Measurements from ENCODE around the gene JHY.

Gene JHY

GRCh38 chr11:122933416-122933815, 50.9 kb downstream of the JHY start:
- no peak overlapping the region for H3K9ac ChIP-seq (ENCODE audit: low read length)
- H2AFZ ChIP-seq (ENCODE audit: low read length) = no peak overlapping the region
- no peaks in the 10 kb centered on the region for H3K36me3 ChIP-seq (ENCODE audit: insufficient read depth, low read length)
- H3K79me2 ChIP-seq (ENCODE audit: insufficient read depth, low read length) = no peaks in the 10 kb centered on the region
- TF ChIP-seq EZH2 (IDR thresholded peaks at IDR 0.05; ENCODE audit: borderline replicate concordance, low read length) (no peak), CTCF (IDR thresholded peaks at IDR 0.05; ENCODE audit: low read length) (no peak)
- no peaks in the 10 kb centered on the region for H3K4me1 ChIP-seq (ENCODE audit: insufficient read depth, low read length, severe bottlenecking)
- no peak overlapping the region for H3K4me2 ChIP-seq (ENCODE audit: low read length)
- no peaks in the 10 kb centered on the region for H3F3A ChIP-seq (ENCODE audit: insufficient read depth, low read length)
- H3K9me2 ChIP-seq (ENCODE audit: low read depth, low read length) = no peaks in the 10 kb centered on the region
- H3K27me3 ChIP-seq (ENCODE audit: insufficient read depth, low read length) = no peaks in the 10 kb centered on the region
- H3K4me3 ChIP-seq (ENCODE audit: low read depth, low read length, poor library complexity, severe bottlenecking) = no peak overlapping the region
- H4K20me1 ChIP-seq (ENCODE audit: insufficient read depth, low read length) = no peaks in the 10 kb centered on the region
- H3K9me3 ChIP-seq (ENCODE audit: low read length) = no peaks in the 10 kb centered on the region
- no peak overlapping the region for H3K27ac ChIP-seq (ENCODE audit: low read depth, low read length, poor library complexity, severe bottlenecking)

- Histone ChIP-seq H3K27me3 (ENCODE audit: insufficient read depth, low read length) (no peaks in the 10 kb centered on the region), H3K79me2 (ENCODE audit: insufficient read depth, low read length) (no peaks in the 10 kb centered on the region), H3K4me2 (ENCODE audit: low read length) (no peak overlapping the region), H3K9me3 (ENCODE audit: low read length) (no peaks in the 10 kb centered on the region), H2AFZ (ENCODE audit: low read length) (no peak overlapping the region), H3F3A (ENCODE audit: insufficient read depth, low read length) (no peaks in the 10 kb centered on the region), H3K9me2 (ENCODE audit: low read depth, low read length) (no peaks in the 10 kb centered on the region), H3K36me3 (ENCODE audit: insufficient read depth, low read length) (no peaks in the 10 kb centered on the region), H3K27ac (ENCODE audit: low read depth, low read length, poor library complexity, severe bottlenecking) (no peak overlapping the region), H3K4me1 (ENCODE audit: insufficient read depth, low read length, severe bottlenecking) (no peaks in the 10 kb centered on the region), H4K20me1 (ENCODE audit: insufficient read depth, low read length) (no peaks in the 10 kb centered on the region), H3K9ac (ENCODE audit: low read length) (no peak overlapping the region), H3K4me3 (ENCODE audit: low read depth, low read length, poor library complexity, severe bottlenecking) (no peak overlapping the region)
- TF ChIP-seq CTCF (IDR thresholded peaks at IDR 0.05; ENCODE audit: low read length) (no peak), EZH2 (IDR thresholded peaks at IDR 0.05; ENCODE audit: borderline replicate concordance, low read length) (no peak)
These were observed 55.4 kb downstream of the JHY start for GRCh38 chr11:122937983-122938382.

- Histone ChIP-seq H3K9me2 (ENCODE audit: low read depth, low read length) (no peaks in the 10 kb centered on the region), H3K4me1 (ENCODE audit: insufficient read depth, low read length, severe bottlenecking) (no peaks in the 10 kb centered on the region), H3K27ac (ENCODE audit: low read depth, low read length, poor library complexity, severe bottlenecking) (no peak overlapping the region), H3K4me3 (ENCODE audit: low read depth, low read length, poor library complexity, severe bottlenecking) (no peak overlapping the region), H3K79me2 (ENCODE audit: insufficient read depth, low read length) (no peaks in the 10 kb centered on the region), H3K27me3 (ENCODE audit: insufficient read depth, low read length) (no peaks in the 10 kb centered on the region), H4K20me1 (ENCODE audit: insufficient read depth, low read length) (no peaks in the 10 kb centered on the region), H3K36me3 (ENCODE audit: insufficient read depth, low read length) (no peaks in the 10 kb centered on the region), H3K9ac (ENCODE audit: low read length) (no peak overlapping the region), H3K4me2 (ENCODE audit: low read length) (no peak overlapping the region), H3F3A (ENCODE audit: insufficient read depth, low read length) (no peaks in the 10 kb centered on the region), H3K9me3 (ENCODE audit: low read length) (no peaks in the 10 kb centered on the region), H2AFZ (ENCODE audit: low read length) (no peak overlapping the region)
- no peak for TF ChIP-seq EZH2 (IDR thresholded peaks at IDR 0.05; ENCODE audit: borderline replicate concordance, low read length)
- no peak for TF ChIP-seq CTCF (IDR thresholded peaks at IDR 0.05; ENCODE audit: low read length)
These were observed 56.0 kb downstream of the JHY start for GRCh38 chr11:122938557-122938956.
